HG03039 (cell line): ENCODE data around the gene CTNNB1.

Experiments used
- ATAC-seq: cut with Tn5 transposase; IDR thresholded peaks from one replicate; pipeline ENCODE4 v1.9.1; 2021; ENCODE audit warnings: mild to moderate bottlenecking, moderate library complexity; ENCODE audit not compliant: unreplicated experiment

Gene CTNNB1

DNA sequence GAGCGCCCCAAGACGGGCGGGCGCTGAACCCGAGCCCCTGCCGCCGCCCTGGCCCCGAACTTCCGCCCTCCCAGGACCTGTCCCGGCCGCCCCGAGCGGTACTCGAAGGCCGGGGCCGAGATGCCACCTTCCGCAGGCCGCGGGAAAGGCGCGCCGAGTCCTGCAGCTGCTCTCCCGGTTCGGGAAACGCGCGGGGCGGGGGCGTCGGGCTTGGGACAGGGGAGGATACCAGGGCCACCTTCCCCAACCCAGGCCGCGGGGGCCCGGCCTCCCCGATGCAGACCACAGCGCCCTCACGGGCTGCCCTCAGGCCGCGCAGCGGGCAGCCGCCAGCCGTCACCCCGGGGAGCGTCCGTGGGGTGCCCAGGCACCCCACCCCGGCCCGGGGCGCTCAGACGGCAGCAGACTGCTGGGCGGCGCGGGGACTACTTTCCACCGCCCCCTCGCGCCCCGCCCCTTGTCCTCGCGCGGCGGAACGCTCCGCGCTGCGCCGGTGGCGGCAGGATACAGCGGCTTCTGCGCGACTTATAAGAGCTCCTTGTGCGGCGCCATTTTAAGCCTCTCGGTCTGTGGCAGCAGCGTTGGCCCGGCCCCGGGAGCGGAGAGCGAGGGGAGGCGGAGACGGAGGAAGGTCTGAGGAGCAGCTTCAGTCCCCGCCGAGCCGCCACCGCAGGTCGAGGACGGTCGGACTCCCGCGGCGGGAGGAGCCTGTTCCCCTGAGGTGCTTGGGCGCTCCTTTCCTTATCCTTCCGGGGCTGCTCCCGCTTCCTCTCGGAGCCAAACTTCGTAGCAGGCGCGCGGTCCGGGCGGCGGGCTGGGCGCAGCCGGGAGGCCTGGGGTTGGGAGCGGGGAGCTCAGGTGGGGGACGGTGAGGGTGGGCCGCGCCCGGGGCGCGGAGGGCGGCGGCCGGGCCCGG lies at the start of gene CTNNB1:
TSS of gene CTNNB1 (plus strand) at position 556 of the 916 bp plus-strand sequence. CDS start 24,564 bp downstream, outside the sequence.
- ATAC-seq, result peak; percentile 65

- ATAC-seq, result no peak
Measured at GRCh38 chr3:41155834-41156233, 43.5 kb upstream of the CTNNB1 start.

DNA sequence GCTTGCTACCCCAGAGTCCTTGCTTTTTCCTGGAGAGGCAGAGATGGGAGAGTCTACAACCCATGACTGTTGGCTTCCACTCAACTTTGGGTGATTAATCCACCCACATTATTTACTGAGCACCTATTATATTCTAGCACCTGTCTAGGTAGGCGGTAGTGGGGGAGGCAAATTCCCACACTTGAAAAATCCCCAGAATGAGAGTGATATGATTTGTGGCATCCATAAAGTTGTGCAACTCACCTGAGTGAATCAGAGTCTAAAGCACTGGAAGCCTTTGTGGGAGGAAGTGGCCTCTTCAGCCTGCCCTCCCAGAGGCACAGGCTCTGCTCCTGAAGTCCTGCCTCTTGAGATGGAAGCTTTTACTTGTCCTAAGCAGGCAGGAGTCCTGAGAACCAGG lies 40.4 kb upstream of the CTNNB1 start:
- ATAC-seq, result no peak

GRCh38 chr3:41159588-41160189 lies 39.6 kb upstream of the CTNNB1 start:
- ATAC-seq, result no peak

DNA sequence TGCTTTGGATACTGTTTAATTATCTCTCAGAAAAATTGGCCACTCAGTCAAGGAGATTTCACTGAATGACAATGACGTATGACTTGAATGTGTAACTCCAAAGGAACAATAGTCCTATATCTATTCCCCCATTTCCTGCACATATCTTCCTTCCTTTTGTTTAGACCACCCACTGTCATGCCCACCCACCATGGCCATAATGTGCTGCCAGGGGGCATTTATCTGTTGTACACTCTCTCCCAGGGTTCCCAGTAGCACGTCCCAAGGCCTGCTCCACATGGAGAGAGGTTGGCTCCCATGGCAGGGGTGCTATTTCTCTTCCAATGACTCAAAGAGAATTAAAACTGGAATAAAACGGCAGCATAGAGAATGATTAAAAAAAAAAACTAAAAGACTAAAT lies 36.8 kb upstream of the CTNNB1 start:
- ATAC-seq, result no peak

DNA sequence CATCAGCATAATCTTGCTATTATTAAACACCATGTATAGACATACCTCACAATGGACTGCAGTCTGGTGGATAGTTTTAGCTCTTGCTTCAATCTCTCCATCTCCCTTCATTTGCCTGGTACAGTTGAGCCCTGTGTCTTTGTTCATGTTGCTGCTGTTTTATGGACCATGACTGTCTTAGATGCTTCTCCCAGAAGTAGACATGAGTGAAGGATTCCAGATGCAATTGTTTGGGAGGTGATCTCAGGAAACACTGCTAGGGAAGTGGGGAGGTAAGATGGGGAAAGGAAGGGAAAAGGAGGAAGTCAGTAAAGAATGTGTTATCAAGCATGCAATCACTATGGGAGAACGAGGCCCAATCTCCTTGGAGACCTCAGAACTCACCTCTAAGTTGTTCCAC lies 36.3 kb upstream of the CTNNB1 start:
- ATAC-seq, result no peak

DNA sequence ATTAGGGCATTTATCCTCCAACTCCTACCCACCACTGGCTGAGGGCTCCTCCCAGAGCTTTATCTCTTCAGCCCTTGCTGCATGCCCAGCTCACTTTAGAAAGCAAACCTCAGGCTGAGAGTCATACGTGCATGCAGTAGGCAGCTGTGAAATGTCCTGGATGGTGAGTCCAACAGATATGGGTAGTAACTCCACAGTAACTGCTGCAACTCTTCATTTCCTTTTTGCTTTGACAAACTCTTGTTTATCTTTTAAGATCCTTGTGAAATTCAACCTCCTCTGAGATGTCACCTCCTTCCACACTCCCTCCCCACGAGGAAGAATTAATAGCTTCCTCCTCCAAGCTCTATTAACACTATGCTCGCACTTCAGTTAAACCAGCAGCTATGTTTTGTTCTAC lies 35.9 kb upstream of the CTNNB1 start:
- ATAC-seq, result no peak

GRCh38 chr3:41164777-41165176 lies 34.5 kb upstream of the CTNNB1 start:
- ATAC-seq, result no peak

DNA sequence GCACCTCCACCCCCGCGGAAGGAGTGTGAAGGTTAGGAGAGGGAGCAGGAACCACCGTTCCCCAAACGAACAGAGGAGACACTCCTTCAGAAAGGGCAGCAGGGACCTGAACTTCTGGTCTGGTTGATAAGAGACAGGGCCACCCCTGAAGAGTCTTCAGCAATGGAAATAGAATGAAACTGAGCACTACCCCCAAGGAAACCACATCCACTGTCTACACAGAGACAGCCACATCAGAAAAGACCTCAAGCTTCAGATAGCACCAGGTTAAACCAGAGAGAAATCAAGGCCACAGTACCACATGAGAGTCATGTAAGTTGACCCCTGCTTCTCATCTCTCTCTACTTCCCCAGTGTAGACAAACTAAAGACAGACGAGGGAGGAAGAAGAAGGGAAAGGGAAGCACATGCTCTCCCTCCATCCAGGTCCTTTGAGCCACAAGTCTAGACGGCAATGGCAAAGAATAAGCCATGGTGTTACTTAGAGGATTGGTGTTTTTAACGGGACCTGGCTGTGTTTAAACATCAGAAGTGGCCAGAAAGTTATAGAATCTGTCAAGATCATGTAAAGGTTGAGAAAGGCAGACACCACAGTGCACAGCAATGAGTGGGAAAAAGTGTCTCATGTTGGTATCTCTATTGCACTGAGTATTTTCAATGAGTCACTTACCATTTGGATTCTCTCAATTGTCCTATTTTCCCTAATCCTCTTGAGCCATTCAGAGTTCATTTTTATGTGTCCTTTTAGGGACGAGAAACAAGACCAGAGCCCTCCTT lies 31.4 kb upstream of the CTNNB1 start:
- ATAC-seq, result no peak

GRCh38 chr3:41169023-41169422 lies 30.3 kb upstream of the CTNNB1 start:
- ATAC-seq, result no peak

DNA sequence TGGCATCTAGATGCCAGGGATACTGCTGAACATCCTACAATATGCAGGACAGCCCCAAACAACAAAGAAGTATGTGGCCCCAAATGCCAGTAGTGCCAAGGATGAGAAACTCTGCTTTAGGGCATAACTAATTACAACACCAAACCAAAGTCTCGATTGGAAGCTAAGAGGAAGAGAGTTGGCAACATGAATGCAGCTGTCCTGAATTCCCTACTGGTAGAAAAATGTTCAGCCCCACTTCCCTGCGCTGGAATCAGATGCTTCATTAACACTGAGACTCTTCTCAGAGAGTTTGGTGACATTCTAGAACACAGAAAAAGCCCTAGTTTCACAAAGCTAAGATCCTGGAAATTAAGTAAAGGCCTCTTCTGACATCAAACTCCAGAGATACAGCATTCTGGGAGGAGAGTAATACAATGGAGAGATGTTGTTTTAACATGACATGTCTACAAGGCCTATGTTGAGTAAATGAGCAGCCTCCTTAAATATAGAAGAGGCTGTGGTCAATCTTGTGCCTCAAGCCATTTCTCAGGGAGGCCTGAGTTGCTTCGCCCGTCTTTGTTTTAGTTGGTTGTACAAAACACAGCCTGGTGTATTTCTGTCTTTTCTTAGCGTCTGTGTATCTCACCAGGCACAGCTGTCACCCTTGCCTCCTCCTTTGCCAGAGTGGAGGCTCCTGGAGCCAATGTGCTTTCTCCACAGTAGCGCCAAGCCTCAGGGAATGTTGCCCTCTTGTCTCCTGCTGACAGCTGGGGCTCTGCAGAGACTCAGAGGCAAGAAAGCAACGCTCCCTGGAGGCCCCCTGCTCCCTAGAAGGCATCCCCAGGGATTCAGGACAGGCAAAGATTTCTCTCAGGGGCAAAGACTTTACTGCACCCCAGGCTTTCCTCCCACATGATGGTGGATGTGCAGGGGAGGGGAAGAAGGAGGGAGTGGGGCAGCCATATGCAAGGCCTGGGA lies 25.1 kb upstream of the CTNNB1 start:
- ATAC-seq, result no peak

DNA sequence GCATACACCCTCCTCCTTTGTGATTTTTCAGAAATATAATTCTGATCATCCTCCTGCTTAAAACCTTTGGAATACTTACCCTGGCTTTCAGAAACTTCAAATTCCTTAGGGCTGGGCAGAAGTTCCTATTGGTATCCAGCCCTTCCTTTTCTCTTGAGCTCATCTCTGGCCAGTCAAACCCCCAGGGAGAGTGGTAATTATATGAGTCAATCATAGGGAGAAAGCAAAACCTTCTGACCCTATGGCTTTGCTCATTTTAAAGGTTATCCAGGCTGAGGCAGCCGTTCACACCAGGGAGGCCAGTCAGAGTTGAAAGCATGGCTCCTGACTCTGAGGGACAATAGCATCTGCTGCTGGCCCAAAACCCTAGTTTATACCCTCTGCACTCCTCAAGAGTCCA lies 23.9 kb upstream of the CTNNB1 start:
- no peak for ATAC-seq

GRCh38 chr3:41176596-41176995 lies 22.7 kb upstream of the CTNNB1 start:
- no peak for ATAC-seq

- ATAC-seq, result no peak
Measured at GRCh38 chr3:41178576-41178975, 20.7 kb upstream of the CTNNB1 start.

DNA sequence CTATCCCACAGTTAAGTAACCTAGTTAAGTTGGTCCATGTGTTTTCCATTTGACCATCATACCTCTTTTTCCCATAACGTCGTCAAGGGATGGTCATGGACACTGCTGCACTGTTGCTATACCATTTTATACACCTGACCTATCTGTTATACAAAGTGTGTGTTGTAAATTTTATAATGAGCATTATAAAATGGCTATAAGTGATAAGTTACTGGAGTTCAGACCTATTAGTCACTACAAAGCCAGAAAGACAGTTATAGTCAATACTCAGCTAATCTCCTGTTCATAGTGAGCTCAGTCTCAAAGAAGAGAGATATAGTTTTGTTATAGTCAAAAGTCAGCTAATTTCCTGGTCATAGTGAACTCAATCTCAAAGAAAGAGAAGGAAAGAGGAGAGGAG lies 18.9 kb upstream of the CTNNB1 start:
- no peak for ATAC-seq

DNA sequence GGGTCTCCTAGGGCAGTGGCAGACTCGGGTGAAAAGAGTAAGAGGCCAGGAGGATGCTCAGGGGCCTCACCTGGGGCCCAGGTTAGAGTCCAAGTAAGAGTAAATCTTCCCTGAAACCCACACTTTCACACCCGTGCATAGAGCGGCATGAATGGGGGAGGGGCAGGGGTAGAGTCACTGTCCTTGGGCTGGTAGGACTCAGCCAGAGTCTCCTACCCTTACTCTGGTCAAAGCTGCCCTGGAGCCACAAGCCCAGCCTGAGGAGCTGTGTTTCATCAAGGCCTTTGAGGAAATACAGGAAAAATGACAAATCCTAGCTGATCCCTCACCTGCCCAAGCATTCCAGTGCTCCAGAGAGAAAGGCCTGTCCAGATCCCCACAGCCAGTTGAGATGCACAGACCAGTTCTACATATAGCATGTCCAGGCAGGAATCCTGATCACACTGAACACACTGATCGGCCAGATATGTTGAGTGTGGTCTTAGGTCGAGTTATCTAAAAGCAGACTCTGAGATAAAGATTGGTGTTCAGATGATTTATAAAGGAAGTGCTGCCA lies 16.7 kb upstream of the CTNNB1 start:
- no peak for ATAC-seq

- ATAC-seq, result no peak
Measured at GRCh38 chr3:41184394-41184793, 14.9 kb upstream of the CTNNB1 start.

GRCh38 chr3:41186297-41186696 lies 13.0 kb upstream of the CTNNB1 start:
- ATAC-seq, result no peak

DNA sequence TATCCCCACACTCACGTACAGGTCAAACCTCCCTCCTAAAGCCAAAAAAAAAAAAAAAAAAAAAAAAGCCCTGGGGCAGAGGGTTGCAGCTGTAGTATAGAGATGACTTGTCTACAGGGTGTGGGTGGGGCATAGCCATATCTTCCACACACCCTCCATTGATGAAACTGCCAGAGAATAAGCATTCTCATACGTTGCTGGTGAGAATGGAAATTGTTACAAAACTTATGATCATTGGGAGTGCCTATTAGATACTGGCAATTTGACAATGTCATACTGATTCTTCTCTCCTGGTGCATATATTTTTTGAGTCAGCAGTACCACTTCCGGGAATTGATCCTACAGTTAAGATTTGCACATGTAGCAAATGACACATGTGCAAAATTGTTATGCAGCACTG lies 11.0 kb upstream of the CTNNB1 start:
- ATAC-seq, result peak; percentile 68
